ENCODE measurements around the gene GOT1. TPM values are rescaled to one million over a fixed set of nuclear protein-coding genes. Genes with fewer than 3 reads are reported as not detected.

Gene GOT1
- total and polyA plus RNA-seq, 2 donors (not counting 3 experiments of a cell fraction or from before 2014, with no cell fraction given), result 14.4 to 36.3 TPM

GRCh38 chr10:99393683-99394082 is 36.7 kb downstream of the GOT1 start:
- no peak overlapping the region for H2AFZ ChIP-seq (ENCODE audit: low read depth, low read length)
- CTCF ChIA-PET, result interaction anchor here (2.2 to 6.8 kb wide), 4 partner anchors 9 to 225 kb away, joined by 7 to 151 read pairs (median 48); partner anchors contain the start of gene GOT1
- H3K9ac ChIP-seq (replicated peaks; ENCODE audit: extremely low read depth, insufficient read depth, low read length), result no peak overlapping the region
- no peaks in the 10 kb centered on the region for H3K9me3 ChIP-seq (replicated peaks; ENCODE audit: control insufficient read depth, insufficient read depth, low read length)
- no peak overlapping the region for H3K27ac ChIP-seq (ENCODE audit: insufficient read depth, low read depth, low read length)
- FAIRE-seq, result no peak
- DNase-seq (ENCODE audit: low read depth, low spot score), result no peak
- POLR2A ChIA-PET, result no interaction called here
- no peak overlapping the region for H3K4me2 ChIP-seq (ENCODE audit: insufficient read depth, low read length)
- dilution Hi-C loops (cut with MboI; ENCODE audit: extremely low pct_ligation_motif_present, low sequenced_read_pairs), result no loop called here
- no peaks in the 10 kb centered on the region for H3K79me2 ChIP-seq (ENCODE audit: control insufficient read depth, insufficient read depth, low read length)
- H4K20me1 ChIP-seq (replicated peaks; ENCODE audit: control insufficient read depth, extremely low read depth, insufficient read depth, low read length), result no peaks in the 10 kb centered on the region
- H3K9me1 ChIP-seq (replicated peaks; ENCODE audit: control insufficient read depth, extremely low read depth, insufficient read depth, low read length), result no peaks in the 10 kb centered on the region
- no peak overlapping the region for H3K4me3 ChIP-seq (replicated peaks in 1 of 3; ENCODE audit: insufficient read depth in 1 of 3, low read depth in 1 of 3, low read length in 3 of 3)
- TF ChIP-seq POLR2AphosphoS5 (IDR thresholded peaks at IDR 0.05; ENCODE audit: insufficient read depth, low read depth, low read length), result no peak
- H3K27me3 ChIP-seq (ENCODE audit: control insufficient read depth in 2 of 2, insufficient read depth in 2 of 2, low read length in 2 of 2), result no peaks in the 10 kb centered on the region
- BruUV-seq (replicated peaks), result no TSS peak
- intact Hi-C loops (cut with micrococcal nuclease), result loop anchor here (1.0 to 10.0 kb wide), 5 partner anchors 10 to 929 kb away; no protein-coding TSS in a partner anchor
- H3K4me1 ChIP-seq (ENCODE audit: control insufficient read depth, extremely low read depth, insufficient read depth, low read length), result peaks cover 24% of the 10 kb centered on the region
- H3K36me3 ChIP-seq (ENCODE audit: control insufficient read depth in 2 of 2, extremely low read depth in 1 of 2, insufficient read depth in 2 of 2, low read length in 2 of 2), result peaks cover 0 to 2% of the 10 kb centered on the region in 2 experiments

- dilution Hi-C loops (cut with MboI; ENCODE audit: extremely low pct_ligation_motif_present, low sequenced_read_pairs) (no loop called here), intact Hi-C loops (cut with micrococcal nuclease) (loop anchor here (1.0 to 10.0 kb wide), 5 partner anchors 10 to 928 kb away; no protein-coding TSS in a partner anchor)
- no peaks in the 10 kb centered on the region for H3K9me1 ChIP-seq (replicated peaks; ENCODE audit: control insufficient read depth, extremely low read depth, insufficient read depth, low read length)
- no peaks in the 10 kb centered on the region for H4K20me1 ChIP-seq (replicated peaks; ENCODE audit: control insufficient read depth, extremely low read depth, insufficient read depth, low read length)
- FAIRE-seq (no peak), DNase-seq (ENCODE audit: low read depth, low spot score) (no peak)
- ChIA-PET CTCF (interaction anchor here (0.7 to 6.8 kb wide), 17 partner anchors 10 to 271 kb away, joined by 3 to 151 read pairs (median 5); partner anchors contain the start of gene GOT1), POLR2A (no interaction called here)
- H3K4me2 ChIP-seq (ENCODE audit: insufficient read depth, low read length), result no peak overlapping the region
- TF ChIP-seq GATA2 (IDR thresholded peaks at IDR 0.05; ENCODE audit: insufficient read depth, insufficient read length, low read depth, low read length) (no peak), MYC (IDR thresholded peaks at IDR 0.05; ENCODE audit: low read depth, low read length) (no peak), MAX (IDR thresholded peaks at IDR 0.05; ENCODE audit: insufficient read depth, insufficient read length) (no peak), CTCF (IDR thresholded peaks at IDR 0.05; ENCODE audit: extremely low read depth in 1 of 2, insufficient read depth in 1 of 2, low read depth in 1 of 2, low read length in 2 of 2) (no peak), JUN (IDR thresholded peaks at IDR 0.05; ENCODE audit: borderline replicate concordance, insufficient read depth, insufficient read length, low read depth) (no peak), POLR2AphosphoS5 (IDR thresholded peaks at IDR 0.05; ENCODE audit: insufficient read depth, low read depth, low read length) (no peak), POLR2A (IDR thresholded peaks at IDR 0.05; ENCODE audit: low read depth, low read length) (no peak), FOS (IDR thresholded peaks at IDR 0.05; ENCODE audit: borderline replicate concordance, insufficient read depth, low read length) (no peak), EZH2 (IDR thresholded peaks at IDR 0.05; ENCODE audit: borderline replicate concordance, low read depth, low read length, severe bottlenecking) (no peak)
- H3K36me3 ChIP-seq (ENCODE audit: control insufficient read depth in 2 of 2, extremely low read depth in 1 of 2, insufficient read depth in 2 of 2, low read length in 2 of 2), result peaks cover 0 to 2% of the 10 kb centered on the region in 2 experiments
- no peak overlapping the region for H3K4me3 ChIP-seq (replicated peaks in 1 of 3; ENCODE audit: insufficient read depth in 1 of 3, low read depth in 1 of 3, low read length in 3 of 3)
- no peak overlapping the region for H2AFZ ChIP-seq (ENCODE audit: low read depth, low read length)
- H3K79me2 ChIP-seq (ENCODE audit: control insufficient read depth, insufficient read depth, low read length), result no peaks in the 10 kb centered on the region
- H3K27ac ChIP-seq (ENCODE audit: insufficient read depth, low read depth, low read length), result no peak overlapping the region
- no peaks in the 10 kb centered on the region for H3K9me3 ChIP-seq (replicated peaks; ENCODE audit: control insufficient read depth, insufficient read depth, low read length)
- no peaks in the 10 kb centered on the region for H3K27me3 ChIP-seq (ENCODE audit: control insufficient read depth in 2 of 2, insufficient read depth in 2 of 2, low read length in 2 of 2)
- H3K4me1 ChIP-seq (ENCODE audit: control insufficient read depth, extremely low read depth, insufficient read depth, low read length), result peaks cover 24% of the 10 kb centered on the region
- no TSS peak for BruUV-seq (replicated peaks)
- H3K9ac ChIP-seq (replicated peaks; ENCODE audit: extremely low read depth, insufficient read depth, low read length), result no peak overlapping the region
Measured at GRCh38 chr10:99393036-99393435, 37.4 kb downstream of the GOT1 start.

Measured in endothelial cell of umbilical vein (primary cell).